RWPE1 (cell line): ENCODE results near the gene CACTIN.
"Not testable (repeated sequence)": the region's sequence is repeated elsewhere in the genome, so short reads cannot be mapped to it uniquely, and the experiment has no call there.

Experiments
- CTCF ChIA-PET: fragments of 350-600 bp; sonication (Branson Sonifier 250); formaldehyde crosslinking; extraction: SDS; loops from one replicate; lab custom pipeline; 2021; lab: Yijun Ruan, JAX
- POLR2A ChIA-PET: fragments of 400-600 bp; formaldehyde crosslinking; extraction: SDS; loops from one replicate; lab custom pipeline; 2020; ENCODE audit warnings: antibody characterized with exemption; ENCODE audit not compliant: low non-redundant PET; lab: Yijun Ruan, JAX
- DNase-seq: peaks from one replicate; pipeline ENCODE4 v3.0.0; 2012; ENCODE audit warnings: low spot score
- H3K27ac ChIP-seq: fragments of 450-650 bp; 2 replicates; pipeline ENCODE4 v1.5.1; 2017
- CTCF ChIP-seq: fragments of 450-650 bp; conservative IDR thresholded peaks from 2 replicates; pipeline ENCODE4 v1.5.1; 2017; ENCODE audit warnings: low read depth, mild to moderate bottlenecking

CACTIN gene

GRCh38 chr19:3653081-3653795 lies 26.6 kb upstream of the CACTIN start:
- TF ChIP-seq CTCF, result no peak
- no peak for DNase-seq
- ChIA-PET CTCF (interaction anchor here (0.7 kb wide), 2 partner anchors 10 to 523 kb away, joined by 3 to 7 read pairs; no protein-coding TSS in a partner anchor), POLR2A (no interaction called here)
- H3K27ac ChIP-seq, result 0 out of 2 replicates have a peak overlapping the region, but pooled peaks have one; percentile 80

GRCh38 chr19:3652422-3652821 lies 25.8 kb upstream of the CACTIN start:
- POLR2A ChIA-PET, result no interaction called here
- no peak for DNase-seq
- H3K27ac ChIP-seq, result no peak overlapping the region
- CTCF ChIA-PET, result interaction anchor here (0.7 kb wide), 1 partner anchor 9 kb away, joined by 3 read pairs; no protein-coding TSS in a partner anchor
- no peak for TF ChIP-seq CTCF

GRCh38 chr19:3651684-3652083 lies 25.1 kb upstream of the CACTIN start:
- DNase-seq, result no peak
- ChIA-PET CTCF (no interaction called here), POLR2A (no interaction called here)
- no peak for TF ChIP-seq CTCF
- no peak overlapping the region for H3K27ac ChIP-seq

- POLR2A ChIA-PET, result no interaction called here
- TF ChIP-seq CTCF, result no peak
These were observed 23.3 kb upstream of the CACTIN start for GRCh38 chr19:3649888-3650287.

DNA sequence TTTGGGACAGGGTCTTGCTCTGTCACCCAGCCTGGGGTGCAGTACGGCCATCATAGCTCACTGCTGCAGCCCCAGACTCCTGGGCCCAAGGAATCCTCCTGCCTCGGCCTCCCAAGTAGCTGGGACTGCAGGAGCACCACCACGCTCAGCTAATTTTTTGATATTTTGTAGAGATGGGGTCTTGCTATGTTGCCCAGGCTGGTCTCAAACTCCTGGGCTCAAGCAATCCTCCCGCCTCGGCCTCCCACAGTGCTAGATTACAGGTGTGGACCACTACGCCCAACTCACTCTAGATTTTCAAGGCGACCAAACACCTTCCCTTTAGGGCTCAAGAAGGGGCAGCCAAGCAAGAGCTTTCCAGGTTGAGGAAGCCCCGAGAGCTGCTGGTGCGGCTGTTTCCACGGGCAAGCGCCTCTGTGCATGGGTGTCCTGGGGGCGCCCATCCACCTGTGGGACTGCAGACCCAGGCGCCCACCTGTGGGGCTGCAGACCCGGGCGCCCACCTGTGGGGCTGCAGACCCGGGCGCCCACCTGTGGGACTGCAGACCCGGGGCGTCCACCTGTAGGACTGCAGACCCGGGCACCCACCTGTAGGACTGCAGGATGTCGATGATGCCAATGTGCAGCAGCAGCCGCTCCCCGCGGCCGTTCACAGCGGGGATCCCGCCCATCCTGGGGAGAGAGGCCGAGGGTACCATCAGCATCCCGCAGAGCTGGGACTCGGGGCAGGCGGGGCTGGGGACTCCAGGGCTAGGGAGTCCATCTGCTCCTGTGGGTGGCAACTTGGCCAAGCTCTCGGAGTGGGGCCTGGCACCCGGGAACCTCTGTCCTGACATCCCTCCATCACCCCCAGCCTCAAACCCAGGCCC lies 21.7 kb upstream of the CACTIN start:
- no peak overlapping the region for H3K27ac ChIP-seq
- TF ChIP-seq CTCF, result no peak
- ChIA-PET CTCF (interaction anchor here (0.6 kb wide), 2 partner anchors 14 to 697 kb away, joined by 4 read pairs; no protein-coding TSS in a partner anchor), POLR2A (no interaction called here)
- no peak for DNase-seq

More at GRCh38 chr19:3649888-3650287, 23.3 kb upstream of the CACTIN start:
- H3K27ac ChIP-seq, result no peak overlapping the region
- CTCF ChIA-PET, result no interaction called here
- no peak for DNase-seq

DNA sequence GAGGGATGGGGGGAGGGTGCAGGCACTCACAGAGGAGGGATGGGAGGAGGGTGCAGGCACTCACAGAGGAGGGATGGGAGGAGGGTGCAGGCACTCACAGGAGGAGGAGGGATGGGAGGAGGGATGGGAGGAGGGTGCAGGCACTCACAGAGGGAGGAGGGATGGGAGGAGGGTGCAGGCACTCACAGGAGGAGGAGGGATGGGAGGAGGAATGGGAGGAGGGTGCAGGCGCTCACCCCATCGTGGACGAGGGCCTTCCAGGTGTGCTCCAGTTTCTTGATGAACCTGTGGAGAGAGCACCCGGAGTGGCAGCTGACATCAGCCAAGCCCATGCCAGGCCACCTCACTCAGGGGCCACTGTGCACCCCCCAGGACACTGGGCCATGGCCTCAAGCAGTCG lies 20.5 kb upstream of the CACTIN start:
- H3K27ac ChIP-seq, DNase-seq, POLR2A ChIA-PET: not testable (repeated sequence)
- CTCF ChIA-PET, result interaction anchor here (0.6 kb wide), 1 partner anchor 13 kb away, joined by 4 read pairs; no protein-coding TSS in a partner anchor
